Spinal cord (tissue), 10 donors: ENCODE data around the gene FAM118A. TPM values are rescaled to one million over a fixed set of nuclear protein-coding genes. Genes with fewer than 3 reads are reported as not detected.

Experiments used
- DNase-seq, 6 donors: peaks; one replicate each; pipeline versions ENCODE4 v3.0.0 to v3.0.0-alpha.2; 2013 to 2015; ENCODE audit warnings: low spot score in 6 of 6, low read depth in 4 of 6
- H3K27ac ChIP-seq: one replicate; pipeline ENCODE4 v1.5.1; 2013; ENCODE audit warnings: low read depth, low read length, control low read depth
- H3K27me3 ChIP-seq: one replicate; pipeline ENCODE4 v1.6.1; 2013; ENCODE audit warnings: low read length; ENCODE audit not compliant: control insufficient read depth, insufficient read depth
- H3K36me3 ChIP-seq: one replicate; pipeline ENCODE4 v1.6.1; 2013; ENCODE audit warnings: low read length; ENCODE audit not compliant: control insufficient read depth, insufficient read depth
- H3K4me1 ChIP-seq: one replicate; pipeline ENCODE4 v1.6.1; 2013; ENCODE audit warnings: low read length; ENCODE audit not compliant: control insufficient read depth, insufficient read depth
- H3K4me3 ChIP-seq: one replicate; pipeline ENCODE4 v1.5.1; 2013; ENCODE audit warnings: low read depth, low read length, control low read depth
- H3K9me3 ChIP-seq: one replicate; pipeline ENCODE4 v1.6.1; 2013; ENCODE audit warnings: low read length; ENCODE audit not compliant: control insufficient read depth, insufficient read depth
- WGBS: methylation state at CpG from one replicate; pipeline ENCODE4 v1.1.5; 2013; ENCODE audit warnings: missing lambda C conversion rate; ENCODE audit not compliant: insufficient coverage; 5-methylcytosine and 5-hydroxymethylcytosine counted together
- polyA plus RNA-seq, 2 donors: library from polyadenylated mRNA; unstranded; fragments of 120-200 nt; gene quantifications; one replicate each; pipeline ENCODE4 v1.2.1, GENCODE V29; 2013; ENCODE audit not compliant: insufficient read length in 2 of 2
- total RNA-seq, 2 donors: library from RNA; depleted of rRNA in 1 of 2; stranded (reverse); fragments of 120-200 nt in 1 of 2; fragments of >200 nt in 1 of 2; gene quantifications; one replicate each; pipeline versions ENCODE4 v1.2.3 to v1.2.4, GENCODE V29; 2013 to 2014
- donor health status: healthy.

The FAM118A gene
- total and polyA plus RNA-seq, 4 donors = 20.5 to 56.6 (median 35.4) TPM

DNA sequence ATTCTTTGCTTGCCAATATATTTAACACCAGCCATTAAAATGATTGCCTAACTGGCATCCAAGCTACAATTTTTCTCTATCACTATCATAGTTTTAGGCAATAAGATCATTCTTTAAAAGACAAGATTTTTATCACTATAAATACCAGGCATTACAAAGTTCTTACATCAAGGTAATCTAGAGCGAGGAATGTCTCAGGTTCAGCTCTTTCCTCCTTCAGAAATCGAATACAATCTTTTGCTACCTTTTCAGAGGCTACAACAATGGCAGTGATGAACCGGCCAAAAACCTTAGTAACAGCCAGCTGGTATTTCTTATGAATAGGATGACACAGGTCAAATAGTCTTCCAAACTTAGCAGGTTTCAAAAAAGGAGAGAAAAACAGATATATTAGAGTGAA lies 79.8 kb downstream of the FAM118A start:
- no peak for DNase-seq
- Histone ChIP-seq H3K4me1 (no peaks in the 10 kb centered on the region), H3K4me3 (no peak overlapping the region), H3K27me3 (no peaks in the 10 kb centered on the region), H3K27ac (no peak overlapping the region), H3K36me3 (no peaks in the 10 kb centered on the region), H3K9me3 (no peaks in the 10 kb centered on the region)
- WGBS = no CpG with 5 or more reads among the region's 3 CpGs

Other genes starting within 250 kb of the FAM118A start
- 10 to 100 TPM; 37.2 to 41.0 TPM for gene NUP50, start 146.0 kb upstream of the FAM118A start, total RNA-seq
- 10 to 100 TPM; 38.1 to 40.1 TPM for gene NUP50, start 146.0 kb upstream of the FAM118A start, polyA plus RNA-seq
- gene KIAA0930, start 69.0 kb upstream of the FAM118A start, total RNA-seq = 10 to 100 TPM; 45.0 to 47.9 TPM
- 100 to 1,000 TPM; 114 to 132 TPM for gene KIAA0930, start 69.0 kb upstream of the FAM118A start, polyA plus RNA-seq
- gene UPK3A, start 25.0 kb upstream of the FAM118A start, total RNA-seq = under 1 TPM in 1 of 2 donors, not detected in 1; 0.28 TPM
- under 1 TPM in 1 of 2 donors, not detected in 1; 0.42 TPM for gene UPK3A, start 25.0 kb upstream of the FAM118A start, polyA plus RNA-seq
- gene SMC1B, start 103.7 kb downstream of the FAM118A start, total RNA-seq = under 1 TPM in 1 of 2 donors, not detected in 1; 0.11 TPM
- gene SMC1B, start 103.7 kb downstream of the FAM118A start, polyA plus RNA-seq = under 1 TPM; 0.08 to 0.14 TPM
- gene RIBC2, start 103.8 kb downstream of the FAM118A start, total RNA-seq = 1 to 10 TPM; 2.3 to 9.3 TPM
- gene RIBC2, start 103.8 kb downstream of the FAM118A start, polyA plus RNA-seq = 1 to 10 TPM; 2.5 to 2.6 TPM
- gene FBLN1, start 192.9 kb downstream of the FAM118A start, total RNA-seq = 100 to 1,000 TPM; 138 to 260 TPM
- gene FBLN1, start 192.9 kb downstream of the FAM118A start, polyA plus RNA-seq = 100 to 1,000 TPM in 1 of 2 donors, 10 to 100 TPM in 1; 69.4 to 125 TPM